PC-3 (cell line): Measurements from ENCODE around the gene DCAF7. TPM values are rescaled to one million over a fixed set of nuclear protein-coding genes. Genes with fewer than 3 reads are reported as not detected.

Source experiments
- ATAC-seq: fragments of 200-7000 bp; cut with Tn5 transposase; 2 replicates; pipeline ENCODE4 v1.9.1; 2020; ENCODE audit warnings: mild to moderate bottlenecking, moderate library complexity
- BruUV-seq: library from RNA; stranded (reverse); fragments of 400-500 nt; replicated peaks from 2 replicates; lab custom pipeline; 2021; lab: Mats Ljungman, UMichigan
- CTCF ChIA-PET: fragments of 300-600 bp; sonication (Branson Sonifier 250); formaldehyde crosslinking; loops from one replicate; lab custom pipeline; 2022; ENCODE audit warnings: antibody characterized with exemption; lab: Charles Lee
- POLR2A ChIA-PET: fragments of 300-600 bp; sonication (Branson Sonifier 250); formaldehyde crosslinking; loops from one replicate; lab custom pipeline; 2022; ENCODE audit warnings: antibody characterized with exemption; ENCODE audit not compliant: unreplicated experiment; lab: Charles Lee
- DNase-seq: peaks from one replicate; pipeline ENCODE4 v3.0.0-alpha.2; 2015
- H2AFZ ChIP-seq: fragments of 300-600 bp; sonication (generic); 2 replicates; pipeline ENCODE4 v1.6.0; 2016; ENCODE audit warnings: antibody characterized with exemption, low read length
- H3F3A ChIP-seq: fragments of 300-600 bp; sonication (generic); one replicate; pipeline ENCODE4 v1.6.0; 2017; ENCODE audit warnings: antibody characterized with exemption, low read length, control low read depth, mild to moderate bottlenecking; ENCODE audit not compliant: unreplicated experiment
- H3K27ac ChIP-seq: fragments of 300-600 bp; sonication (generic); 2 replicates; pipeline ENCODE4 v1.5.1; 2016; ENCODE audit warnings: mild to moderate bottlenecking, low read length
- H3K27me3 ChIP-seq: fragments of 300-600 bp; sonication (generic); 2 replicates; pipeline ENCODE4 v1.6.1; 2016; ENCODE audit warnings: low read length, mixed read lengths
- H3K36me3 ChIP-seq: fragments of 300-600 bp; sonication (generic); 2 replicates; pipeline ENCODE4 v1.6.1; 2016; ENCODE audit warnings: low read depth, mixed run types, low read length, mixed read lengths
- H3K4me1 ChIP-seq: fragments of 300-600 bp; sonication (generic); 2 replicates; pipeline ENCODE4 v1.5.1; 2016; ENCODE audit warnings: low read length; ENCODE audit not compliant: insufficient read depth
- H3K4me2 ChIP-seq: fragments of 300-600 bp; sonication (generic); 2 replicates; pipeline ENCODE4 v1.6.0; 2016; ENCODE audit warnings: low read length
- H3K4me3 ChIP-seq: fragments of 300-600 bp; sonication (generic); 2 replicates; pipeline ENCODE4 v1.5.1; 2016; ENCODE audit warnings: mild to moderate bottlenecking, low read length, mixed read lengths
- H3K79me2 ChIP-seq: fragments of 300-600 bp; sonication (generic); 2 replicates; pipeline ENCODE4 v1.6.1; 2017; ENCODE audit warnings: low read length, mixed read lengths
- H3K9ac ChIP-seq: fragments of 300-600 bp; sonication (generic); 2 replicates; pipeline ENCODE4 v1.6.0; 2016; ENCODE audit warnings: mild to moderate bottlenecking, low read length
- H3K9me2 ChIP-seq: fragments of 300-600 bp; sonication (generic); replicated peaks from 2 replicates; pipeline ENCODE4 v1.6.1; 2016; ENCODE audit warnings: mixed run types, low read length, mixed read lengths
- H3K9me3 ChIP-seq: fragments of 300-600 bp; sonication (generic); 2 replicates; pipeline ENCODE4 v1.6.1; 2016; ENCODE audit warnings: low read length, mixed read lengths
- H4K20me1 ChIP-seq: fragments of 300-600 bp; sonication (generic); 2 replicates; pipeline ENCODE4 v1.6.1; 2016; ENCODE audit warnings: low read length, mixed read lengths
- EZH2 ChIP-seq: fragments of 300-600 bp; sonication (generic); IDR thresholded peaks from one replicate; pipeline ENCODE4 v1.6.1; 2017; ENCODE audit warnings: antibody characterized with exemption, mild to moderate bottlenecking, low read length; ENCODE audit not compliant: unreplicated experiment
- EZH2phosphoT487 ChIP-seq: fragments of 300-600 bp; sonication (generic); IDR thresholded peaks from 2 replicates; pipeline ENCODE4 v1.6.1; 2018; ENCODE audit warnings: mild to moderate bottlenecking, antibody characterized with exemption, low read length, borderline replicate concordance
- intact Hi-C: fragments of 100-400 bp; cut with micrococcal nuclease; formaldehyde crosslinking; loops from 2 replicates; pipeline ENCODE4 v1.9.0; 2023
- total RNA-seq: library from RNA; depleted of rRNA; stranded (reverse); fragments of >200 nt; gene quantifications from 2 replicates; pipeline ENCODE4 v1.2.3, GENCODE V29; 2014
- TF ChIP-seq, protein P1 (sequence below): fragments of 300-600 bp; sonication (generic); conservative IDR thresholded peaks from 2 replicates; pipeline ENCODE4 v1.5.1; 2017; ENCODE audit warnings: antibody characterized with exemption, low read depth, mild to moderate bottlenecking, low read length

Gene DCAF7
- total RNA-seq, 1 experiment from 2014 or later = 46.5 TPM

- H3K79me2 ChIP-seq = peaks cover 44% of the 10 kb centered on the region
- peak; percentile 56 for ATAC-seq
- no peak overlapping the region for H3K27ac ChIP-seq
- 0 out of 2 replicates have a peak, but pooled peaks cover 4% of the 10 kb centered on the region for H4K20me1 ChIP-seq
- intact Hi-C loops = loop anchor here (5.0 kb wide), 2 partner anchors 75 to 120 kb away; partner anchors contain the start of gene STRADA
- H3K36me3 ChIP-seq = no peaks in the 10 kb centered on the region
- peak overlapping the region; percentile 82 for H3K4me3 ChIP-seq
- no peaks in the 10 kb centered on the region for H3F3A ChIP-seq
- no peaks in the 10 kb centered on the region for H3K9me3 ChIP-seq
- H3K27me3 ChIP-seq = no peaks in the 10 kb centered on the region
- DNase-seq = peak; percentile 58
- ChIA-PET POLR2A (interaction anchor here (0.5 to 0.6 kb wide), 2 partner anchors 19 to 73 kb away, joined by 3 read pairs; no protein-coding TSS in a partner anchor), CTCF (interaction anchor here (0.5 to 1.5 kb wide), 4 partner anchors 11 to 799 kb away, joined by 3 to 16 read pairs (median 4); no protein-coding TSS in a partner anchor)
- H3K9me2 ChIP-seq = no peaks in the 10 kb centered on the region
- peak overlapping the region; percentile 86 for H2AFZ ChIP-seq
- H3K9ac ChIP-seq = peak overlapping the region; percentile 59
- no TSS peak for BruUV-seq
- no peak for TF ChIP-seq EZH2phosphoT487
- TF ChIP-seq EZH2 = no peak
- TF ChIP-seq, protein P1, sequence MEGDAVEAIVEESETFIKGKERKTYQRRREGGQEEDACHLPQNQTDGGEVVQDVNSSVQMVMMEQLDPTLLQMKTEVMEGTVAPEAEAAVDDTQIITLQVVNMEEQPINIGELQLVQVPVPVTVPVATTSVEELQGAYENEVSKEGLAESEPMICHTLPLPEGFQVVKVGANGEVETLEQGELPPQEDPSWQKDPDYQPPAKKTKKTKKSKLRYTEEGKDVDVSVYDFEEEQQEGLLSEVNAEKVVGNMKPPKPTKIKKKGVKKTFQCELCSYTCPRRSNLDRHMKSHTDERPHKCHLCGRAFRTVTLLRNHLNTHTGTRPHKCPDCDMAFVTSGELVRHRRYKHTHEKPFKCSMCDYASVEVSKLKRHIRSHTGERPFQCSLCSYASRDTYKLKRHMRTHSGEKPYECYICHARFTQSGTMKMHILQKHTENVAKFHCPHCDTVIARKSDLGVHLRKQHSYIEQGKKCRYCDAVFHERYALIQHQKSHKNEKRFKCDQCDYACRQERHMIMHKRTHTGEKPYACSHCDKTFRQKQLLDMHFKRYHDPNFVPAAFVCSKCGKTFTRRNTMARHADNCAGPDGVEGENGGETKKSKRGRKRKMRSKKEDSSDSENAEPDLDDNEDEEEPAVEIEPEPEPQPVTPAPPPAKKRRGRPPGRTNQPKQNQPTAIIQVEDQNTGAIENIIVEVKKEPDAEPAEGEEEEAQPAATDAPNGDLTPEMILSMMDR = no peak
- H3K4me2 ChIP-seq = peak overlapping the region; percentile 93
- peaks cover 26% of the 10 kb centered on the region for H3K4me1 ChIP-seq
Observed at GRCh38 chr17:63622574-63623390, 72.5 kb downstream of the DCAF7 start.

- H3K4me2 ChIP-seq = peak overlapping the region; percentile 93
- BruUV-seq = TSS peak; percentile 33
- H3K4me3 ChIP-seq = peak overlapping the region; percentile 82
- H2AFZ ChIP-seq = peak overlapping the region; percentile 86
- ChIA-PET POLR2A (interaction anchor here (0.5 kb wide), 1 partner anchor 18 kb away, joined by 3 read pairs; no protein-coding TSS in a partner anchor), CTCF (no interaction called here)
- peaks cover 44% of the 10 kb centered on the region for H3K79me2 ChIP-seq
- 0 out of 2 replicates have a peak, but pooled peaks cover 4% of the 10 kb centered on the region for H4K20me1 ChIP-seq
- no peaks in the 10 kb centered on the region for H3F3A ChIP-seq
- no peak for TF ChIP-seq EZH2
- TF ChIP-seq EZH2phosphoT487 = no peak
- TF ChIP-seq, protein P1 = no peak
- no peaks in the 10 kb centered on the region for H3K36me3 ChIP-seq
- no peaks in the 10 kb centered on the region for H3K27me3 ChIP-seq
- H3K9ac ChIP-seq = peak overlapping the region; percentile 59
- H3K9me2 ChIP-seq = no peaks in the 10 kb centered on the region
- H3K4me1 ChIP-seq = peaks cover 26% of the 10 kb centered on the region
- no peaks in the 10 kb centered on the region for H3K9me3 ChIP-seq
- no peak for DNase-seq
- intact Hi-C loops = loop anchor here (5.0 kb wide), 2 partner anchors 73 to 118 kb away; partner anchors contain the start of gene STRADA
- no peak overlapping the region for H3K27ac ChIP-seq
- ATAC-seq = no peak
Observed at GRCh38 chr17:63623786-63624530, 73.7 kb downstream of the DCAF7 start.
